Measurements from ENCODE around the gene CRKL.

- no peak for TF ChIP-seq CTCF (conservative IDR thresholded peaks at IDR 0.05; ENCODE audit: low read depth, low read length)
- TF ChIP-seq EZH2phosphoT487 (IDR thresholded peaks at IDR 0.05; ENCODE audit: borderline replicate concordance, low read length): no peak
- TF ChIP-seq EZH2 (IDR thresholded peaks at IDR 0.05; ENCODE audit: low read length, unreplicated experiment): no peak
These were observed 34.4 kb upstream of the CRKL start for GRCh38 chr22:20882855-20883254.
